Occipital lobe (tissue), 2 donors: ENCODE results near the gene PCED1B. TPM values are rescaled to one million over a fixed set of nuclear protein-coding genes. Genes with fewer than 3 reads are reported as not detected.

Experiments used
- DNase-seq: peaks from one replicate; lab custom pipeline; 2025; lab: John Stamatoyannopoulos, UW
- total RNA-seq: library from RNA; depleted of rRNA; stranded (reverse); fragments of >200 nt; gene quantifications from one replicate; pipeline ENCODE4 v1.2.3, GENCODE V29; 2014

PCED1B gene
- total RNA-seq, 1 donor from 2014 or later: 0.94 TPM

DNA sequence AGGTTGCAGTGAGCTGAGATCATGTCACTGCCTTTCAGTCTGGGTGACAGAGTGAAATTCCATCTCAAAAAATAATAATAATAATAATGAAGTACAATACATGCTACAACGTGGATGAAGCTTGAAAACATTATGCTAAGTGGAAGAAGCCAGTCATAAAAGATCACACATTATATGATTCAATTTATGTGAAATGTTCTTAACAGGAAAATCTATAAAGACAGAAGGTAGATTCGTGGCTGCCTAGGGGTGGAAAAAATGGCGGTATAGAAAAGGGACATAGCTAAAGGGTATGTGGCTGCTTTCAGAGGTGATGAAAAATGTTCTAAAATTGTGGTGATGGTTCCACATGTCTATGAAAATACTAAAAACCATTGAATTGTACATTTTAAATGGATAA is 41.3 kb downstream of the PCED1B start:
- no peak for DNase-seq

DNA sequence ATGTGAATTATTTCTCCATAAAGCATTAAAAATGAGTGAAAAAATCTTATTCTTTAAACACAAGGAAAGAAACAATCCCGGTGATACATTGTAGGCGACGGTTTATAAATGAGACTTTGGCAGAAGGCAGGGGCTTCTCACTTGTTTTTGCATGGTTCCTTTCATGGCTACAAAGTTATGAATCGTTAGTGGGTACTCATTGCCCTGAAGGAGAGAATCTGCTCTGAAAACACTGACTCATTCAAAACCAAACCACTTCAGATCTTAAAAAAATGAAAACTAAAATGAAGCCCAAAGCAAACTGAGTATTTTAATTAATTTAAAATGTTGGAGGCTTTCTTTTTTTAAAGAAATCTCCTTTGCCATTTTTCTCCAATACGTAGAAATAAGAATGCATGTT is 41.7 kb downstream of the PCED1B start:
- DNase-seq: no peak

DNA sequence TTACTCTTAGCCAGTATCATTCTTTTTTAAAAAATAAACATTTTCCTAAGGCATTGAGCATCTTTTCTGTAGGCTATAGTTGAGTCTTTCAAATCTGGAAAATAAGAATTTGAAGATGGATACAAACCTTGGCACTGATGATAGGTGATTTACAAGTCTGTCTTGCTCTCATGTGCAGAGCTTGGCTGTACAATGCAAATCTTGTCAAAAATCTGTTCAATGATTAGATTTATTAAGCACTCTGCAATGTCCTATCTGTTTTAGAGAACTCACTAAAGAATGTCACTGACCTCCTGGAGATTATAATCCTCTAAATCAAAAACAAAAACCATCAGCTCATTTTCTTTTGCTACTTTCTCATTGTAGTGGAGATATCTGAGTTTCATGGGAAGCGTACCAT is 43.2 kb downstream of the PCED1B start:
- DNase-seq: no peak

DNA sequence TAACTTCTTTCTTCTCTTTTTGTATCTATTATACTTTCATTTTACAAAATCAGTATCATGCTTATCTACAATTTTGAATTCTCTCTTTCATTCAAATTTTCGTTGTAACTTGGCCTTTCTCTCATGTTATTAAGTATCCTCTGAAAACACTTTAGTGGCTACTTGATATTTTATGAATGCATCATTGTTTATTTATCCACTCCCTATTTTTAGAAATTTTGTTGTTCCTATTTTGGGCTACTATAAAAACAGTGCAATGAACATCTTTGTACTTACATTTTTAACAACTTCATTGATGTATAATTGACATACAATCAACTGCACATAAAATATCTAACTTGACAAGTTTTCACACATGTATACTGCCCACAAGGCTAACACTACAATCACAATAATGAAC is 44.3 kb downstream of the PCED1B start:
- no peak for DNase-seq

DNA sequence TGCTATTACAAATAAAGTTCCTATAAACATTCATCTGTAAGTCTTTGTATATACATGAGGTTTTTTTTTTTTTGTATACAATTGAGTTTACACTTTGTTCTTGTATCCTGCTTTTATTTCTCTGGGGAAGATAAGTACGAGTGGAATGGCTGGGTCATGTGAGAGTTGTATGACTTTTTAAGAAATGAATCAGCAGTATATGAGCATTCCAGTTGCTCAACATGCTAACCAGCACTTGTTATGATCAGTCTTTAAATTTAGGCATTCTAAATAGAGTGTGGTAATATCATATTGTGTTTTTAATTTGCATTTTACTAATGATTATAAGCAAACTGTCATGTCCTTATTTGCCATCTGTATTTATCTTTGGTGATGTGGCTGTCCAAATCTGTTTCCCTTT is 45.0 kb downstream of the PCED1B start:
- no peak for DNase-seq

DNA sequence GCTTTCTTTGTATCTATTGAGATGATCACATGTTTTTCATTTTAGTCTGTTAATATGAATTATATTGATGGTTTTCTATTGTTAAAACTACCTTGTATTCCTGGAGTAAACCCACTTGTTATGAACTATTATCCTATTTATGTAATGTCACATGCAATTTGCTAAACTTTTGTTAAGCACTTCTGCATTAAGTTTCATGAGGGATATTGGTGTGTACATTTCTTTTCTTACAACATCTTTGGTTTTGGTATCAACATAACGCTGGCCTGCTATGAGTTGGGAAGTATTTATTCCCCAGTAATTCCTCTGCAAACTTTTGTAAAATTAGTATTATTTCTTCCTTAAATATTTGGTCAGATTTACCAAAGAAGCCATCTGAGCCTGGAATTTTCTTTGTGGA is 46.8 kb downstream of the PCED1B start:
- DNase-seq: no peak

DNA sequence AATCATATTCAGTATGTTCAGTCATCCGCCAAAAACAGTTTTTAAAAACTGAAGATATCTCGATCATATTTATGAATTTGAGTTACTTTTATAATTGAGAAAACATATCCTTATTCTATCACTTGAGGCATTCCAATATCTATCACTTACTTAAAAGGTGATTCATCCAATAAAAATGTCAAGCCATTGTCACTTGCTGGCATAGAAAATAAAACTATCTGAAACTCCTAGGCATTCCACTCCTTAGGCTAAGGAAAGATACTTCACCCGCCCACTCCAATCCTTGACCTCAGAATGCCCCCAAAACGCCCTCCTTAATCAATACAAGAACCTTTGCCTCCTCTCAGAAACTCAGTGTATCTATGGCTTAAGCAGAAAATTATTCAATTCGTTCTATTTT is 51.6 kb downstream of the PCED1B start:
- DNase-seq: no peak

DNA sequence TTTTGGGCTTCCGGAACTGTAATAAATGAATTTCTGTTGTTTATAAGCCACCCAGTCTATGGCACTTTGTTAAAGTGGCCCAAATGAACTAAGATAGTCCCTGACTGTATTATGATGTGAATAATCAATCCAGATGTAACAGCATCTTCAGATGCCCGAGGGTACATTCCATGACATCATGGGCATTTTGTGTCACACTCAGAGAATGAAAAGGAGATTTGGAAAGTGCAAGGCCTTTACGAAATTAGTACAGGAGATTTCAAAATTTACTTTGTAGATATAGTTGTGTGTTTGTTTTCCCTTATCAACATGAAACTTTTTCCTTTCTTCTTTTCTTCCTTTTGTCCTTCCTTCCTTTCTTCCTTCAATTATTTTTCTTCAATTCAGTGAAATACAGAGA is 54.6 kb downstream of the PCED1B start:
- no peak for DNase-seq

DNA sequence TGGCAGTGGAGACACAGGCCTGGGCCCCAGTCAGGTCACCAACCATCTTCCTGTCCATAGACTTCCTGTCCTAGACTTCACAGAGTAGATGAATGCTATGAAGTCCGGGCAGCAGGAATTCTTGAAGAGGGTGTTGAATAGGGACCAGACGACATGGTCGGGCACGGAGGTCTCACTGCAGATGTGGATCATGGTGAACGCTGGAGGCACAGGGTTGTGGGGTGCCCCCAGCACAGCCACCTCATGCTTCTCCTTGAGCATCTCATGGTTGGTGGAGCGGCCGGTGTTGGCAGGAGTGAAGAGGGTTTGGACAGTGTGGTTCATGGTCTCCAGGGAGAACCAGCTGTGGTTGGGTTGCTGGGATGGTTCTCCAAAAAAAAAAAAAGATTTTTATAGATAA is 56.2 kb downstream of the PCED1B start:
- DNase-seq: no peak

DNA sequence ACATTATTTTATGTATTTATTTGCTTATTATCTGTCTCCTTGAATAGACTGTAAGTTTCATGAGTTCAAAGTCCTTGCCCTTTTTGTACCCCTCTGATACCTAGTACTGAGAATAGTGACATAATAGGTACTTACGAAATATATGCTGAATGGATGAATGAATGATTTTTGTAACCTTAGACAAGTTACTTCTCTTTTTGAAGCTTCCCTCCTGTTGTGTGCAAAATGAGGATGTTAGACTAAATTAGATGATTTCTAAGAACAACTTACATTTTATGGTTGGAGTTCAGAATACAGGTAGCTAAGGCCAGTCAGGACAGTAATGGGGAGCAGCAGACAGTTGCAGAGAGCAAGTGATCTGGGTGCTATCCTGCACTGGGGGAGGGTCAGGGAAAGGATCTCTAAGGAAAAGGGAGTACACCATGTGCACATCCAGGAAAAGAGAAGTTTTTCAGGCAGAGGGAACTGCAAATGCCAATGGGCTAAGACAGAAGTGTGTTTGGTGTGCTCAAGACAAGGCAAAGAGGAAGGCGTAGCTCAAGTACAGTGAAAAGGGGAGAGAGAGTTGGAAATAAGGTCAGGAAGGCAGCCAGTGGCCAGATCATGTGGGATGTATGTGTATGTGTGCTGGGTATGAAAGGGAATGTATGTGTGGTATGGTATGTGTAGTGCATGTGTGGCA is 59.7 kb downstream of the PCED1B start:
- no peak for DNase-seq

DNA sequence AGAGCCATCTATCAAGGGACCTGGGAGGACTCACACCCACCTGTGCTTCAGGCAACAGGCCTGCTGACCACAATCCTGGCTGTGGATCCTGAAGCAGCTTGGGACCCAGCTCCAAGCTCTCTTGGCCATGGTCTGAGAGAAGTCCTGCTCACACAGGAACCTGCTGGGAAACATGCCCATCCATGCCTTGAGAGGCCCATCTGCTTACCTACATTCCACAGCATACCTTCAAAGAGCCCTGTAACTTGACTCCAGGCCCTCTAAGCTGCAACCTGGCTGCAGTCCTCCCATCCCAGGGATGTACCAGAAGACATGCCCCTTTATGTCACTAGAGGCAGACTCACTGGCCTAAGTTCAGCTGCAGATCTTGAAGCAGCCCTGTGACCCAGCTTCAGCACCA is 62.0 kb downstream of the PCED1B start:
- no peak for DNase-seq

DNA sequence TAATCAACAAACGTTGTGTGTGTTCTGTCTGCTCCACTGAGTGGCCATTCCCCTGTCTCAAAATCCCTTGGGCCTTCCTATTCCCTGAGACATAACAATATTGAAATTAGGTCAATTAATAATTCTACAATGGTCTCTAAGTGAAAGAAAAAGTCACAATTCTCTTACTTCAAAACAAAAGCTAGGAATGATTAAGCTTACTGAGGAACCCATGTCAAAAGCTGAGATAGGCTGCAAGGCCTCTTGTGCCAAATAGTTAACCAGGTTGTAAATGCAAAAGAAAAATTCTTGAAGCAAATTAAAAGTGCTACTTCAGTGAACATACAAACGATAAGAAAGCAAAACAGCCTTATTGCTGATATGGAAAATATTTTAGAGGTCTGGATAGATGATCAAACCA is 65.3 kb downstream of the PCED1B start:
- no peak for DNase-seq

DNA sequence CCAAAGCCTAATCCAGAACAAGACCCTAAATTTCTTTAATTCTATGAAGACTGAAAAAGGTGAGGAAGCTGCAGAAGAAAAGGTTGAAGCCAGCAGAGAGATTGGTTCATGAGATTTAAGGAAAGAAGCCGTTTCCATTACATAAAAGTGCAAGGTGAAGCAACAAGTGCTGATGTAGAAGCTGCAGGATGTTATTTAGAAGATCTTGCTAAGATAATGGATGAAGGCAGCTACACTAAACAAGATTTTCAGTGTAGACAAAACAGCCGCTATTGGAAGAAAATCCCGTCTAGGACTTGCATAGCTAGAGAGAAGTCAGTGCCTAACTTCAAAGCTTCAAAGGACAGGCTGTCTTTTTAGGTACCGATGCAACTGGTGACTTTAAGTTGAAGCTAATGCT is 65.8 kb downstream of the PCED1B start:
- no peak for DNase-seq

DNA sequence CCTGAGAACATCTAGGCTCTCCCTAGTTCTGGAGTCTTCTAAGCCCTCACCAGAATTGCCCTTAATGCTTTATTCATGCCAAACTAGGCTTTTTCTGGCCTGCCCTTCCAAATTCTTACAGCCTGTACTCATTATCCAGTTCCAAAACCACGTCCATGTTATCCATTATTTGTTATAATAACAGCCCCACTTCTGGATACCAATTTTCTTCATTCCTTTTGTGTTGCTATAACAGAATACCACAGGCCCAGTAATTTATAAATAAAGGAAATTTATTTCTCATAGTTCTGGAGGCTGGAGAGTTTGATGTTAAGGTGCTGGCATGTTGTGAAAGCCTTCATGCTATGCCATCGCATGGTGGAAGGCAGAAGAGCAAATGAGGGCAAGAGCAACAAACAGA is 68.3 kb downstream of the PCED1B start:
- DNase-seq: no peak

DNA sequence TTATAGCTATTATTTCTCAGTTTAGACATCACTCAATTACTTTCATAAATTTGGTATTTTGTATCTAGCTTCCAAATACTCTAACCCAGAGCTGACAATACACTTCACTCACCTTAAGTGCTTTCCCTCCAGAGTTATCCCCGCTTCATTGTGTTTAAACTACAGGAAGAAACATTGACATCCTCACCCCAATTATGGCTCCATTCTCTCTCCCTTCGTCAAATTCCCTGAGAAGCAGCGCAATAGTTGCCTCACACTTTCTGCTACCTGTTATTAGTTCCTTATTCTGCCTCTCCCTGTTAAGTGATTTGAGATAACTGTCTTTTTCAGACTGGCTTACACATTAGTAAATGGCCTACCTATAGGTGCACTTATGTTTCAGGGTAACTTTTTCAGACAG is 69.7 kb downstream of the PCED1B start:
- DNase-seq: no peak

DNA sequence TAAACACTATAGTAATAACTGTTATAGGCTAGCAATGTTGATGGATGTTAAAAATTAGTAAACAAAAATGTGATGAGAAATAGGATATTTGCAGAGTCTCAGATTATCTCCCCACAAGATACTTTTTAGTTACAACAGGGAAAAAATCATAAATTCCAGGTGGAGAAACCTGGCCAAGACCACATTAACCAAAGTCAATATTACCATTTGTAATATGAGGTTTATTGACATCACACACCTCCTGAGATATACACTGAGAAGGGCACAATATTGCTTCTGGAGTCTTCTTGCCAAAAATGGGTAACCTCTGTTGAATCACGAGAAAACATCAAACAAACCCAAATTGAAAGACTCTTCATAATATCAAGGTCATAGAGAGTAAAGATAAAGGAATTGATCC is 72.7 kb downstream of the PCED1B start:
- DNase-seq: no peak

DNA sequence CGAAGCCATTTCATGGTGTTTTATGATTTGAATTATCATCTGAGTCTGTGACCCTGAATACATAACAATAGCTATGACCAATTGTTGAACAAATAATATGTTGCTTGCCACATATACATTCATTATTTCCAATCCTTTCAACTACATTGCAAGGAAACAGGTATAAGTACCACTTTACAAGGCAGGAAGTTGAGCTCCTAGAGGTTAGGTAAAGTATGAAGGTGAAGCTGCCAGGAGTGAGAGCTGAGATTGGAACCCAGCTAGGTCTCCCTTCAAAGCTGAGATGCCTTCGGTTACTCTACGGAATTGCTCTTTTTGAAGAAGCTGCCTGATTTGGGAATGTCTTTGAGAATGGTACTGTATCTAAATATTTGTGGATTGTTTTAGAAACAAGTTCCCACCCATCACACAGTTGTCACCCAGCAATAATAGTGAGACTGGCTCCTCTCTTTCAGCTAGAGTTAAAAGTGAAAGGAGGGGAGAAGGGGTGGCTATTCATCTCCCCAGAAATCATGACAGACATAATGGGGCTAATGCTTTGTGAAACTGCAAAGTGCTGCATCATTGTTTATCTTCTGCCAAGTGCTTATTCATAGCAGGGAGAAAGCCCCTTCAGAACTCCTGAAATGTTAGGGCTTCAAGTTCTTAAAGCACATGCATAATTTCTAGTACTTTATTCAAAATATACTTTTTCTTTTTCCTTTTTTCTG is 76.2 kb downstream of the PCED1B start:
- DNase-seq: no peak

DNA sequence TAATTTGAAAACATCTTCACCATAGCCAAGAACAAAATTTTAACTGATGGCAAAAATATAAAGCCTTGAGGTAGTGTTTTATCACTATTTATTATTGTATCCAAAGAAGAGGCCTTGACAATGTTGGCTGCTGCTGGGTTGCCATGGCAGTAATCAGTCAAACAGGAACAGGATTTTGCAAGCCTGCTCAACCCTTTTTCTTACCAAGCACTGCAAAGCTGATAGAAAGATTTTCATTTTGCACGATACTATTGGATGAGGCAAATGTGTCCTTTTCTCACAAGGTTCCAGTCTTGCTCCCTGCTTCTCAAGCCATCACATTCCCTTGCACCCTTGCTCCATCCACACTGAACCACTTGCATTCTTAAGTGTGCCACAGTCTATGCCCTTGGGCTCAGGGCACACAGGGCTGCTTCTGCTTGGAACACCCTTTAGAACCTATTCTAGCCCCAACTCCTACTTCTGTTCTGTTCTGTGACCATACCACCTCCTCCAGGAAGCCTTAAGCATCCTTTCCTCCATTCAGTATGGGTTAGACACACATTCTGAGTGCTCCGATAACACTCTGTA is 76.8 kb downstream of the PCED1B start:
- no peak for DNase-seq

DNA sequence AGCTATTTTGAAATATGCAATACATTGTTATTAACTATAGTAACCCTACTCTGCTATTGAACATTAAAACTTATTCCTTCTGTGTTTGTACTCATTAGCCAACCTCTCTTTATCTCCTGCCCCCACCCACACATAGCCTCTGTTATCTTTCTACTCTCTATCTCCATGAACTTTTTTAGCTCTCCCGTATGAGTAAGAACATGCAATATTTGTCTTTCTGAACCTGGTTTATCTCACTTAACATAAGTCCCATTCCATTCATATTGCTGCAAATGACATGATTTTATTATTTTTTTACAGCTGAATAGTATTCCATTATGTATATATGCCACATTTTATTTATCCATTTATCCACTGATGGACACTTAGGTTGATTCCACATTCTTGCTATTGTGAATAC is 79.4 kb downstream of the PCED1B start:
- no peak for DNase-seq

DNA sequence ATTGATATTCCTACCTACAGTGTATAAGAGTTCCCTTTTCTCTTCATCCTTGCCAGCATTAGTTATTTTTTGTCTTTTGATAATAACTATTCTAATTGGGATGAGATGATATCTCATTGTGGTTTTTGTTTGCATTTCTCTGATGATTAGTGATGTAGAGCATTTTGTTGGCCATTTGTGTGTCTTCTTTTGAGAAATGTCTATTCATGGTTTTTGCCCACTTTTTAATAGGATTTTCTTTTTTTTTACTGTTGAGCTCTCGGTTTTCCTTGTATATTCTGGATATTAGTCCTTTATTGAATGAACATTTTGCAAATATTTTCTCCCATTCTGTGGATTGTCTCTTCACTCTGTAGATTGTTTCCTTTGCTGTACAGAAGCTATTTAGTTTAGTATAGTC is 79.9 kb downstream of the PCED1B start:
- DNase-seq: no peak

DNA sequence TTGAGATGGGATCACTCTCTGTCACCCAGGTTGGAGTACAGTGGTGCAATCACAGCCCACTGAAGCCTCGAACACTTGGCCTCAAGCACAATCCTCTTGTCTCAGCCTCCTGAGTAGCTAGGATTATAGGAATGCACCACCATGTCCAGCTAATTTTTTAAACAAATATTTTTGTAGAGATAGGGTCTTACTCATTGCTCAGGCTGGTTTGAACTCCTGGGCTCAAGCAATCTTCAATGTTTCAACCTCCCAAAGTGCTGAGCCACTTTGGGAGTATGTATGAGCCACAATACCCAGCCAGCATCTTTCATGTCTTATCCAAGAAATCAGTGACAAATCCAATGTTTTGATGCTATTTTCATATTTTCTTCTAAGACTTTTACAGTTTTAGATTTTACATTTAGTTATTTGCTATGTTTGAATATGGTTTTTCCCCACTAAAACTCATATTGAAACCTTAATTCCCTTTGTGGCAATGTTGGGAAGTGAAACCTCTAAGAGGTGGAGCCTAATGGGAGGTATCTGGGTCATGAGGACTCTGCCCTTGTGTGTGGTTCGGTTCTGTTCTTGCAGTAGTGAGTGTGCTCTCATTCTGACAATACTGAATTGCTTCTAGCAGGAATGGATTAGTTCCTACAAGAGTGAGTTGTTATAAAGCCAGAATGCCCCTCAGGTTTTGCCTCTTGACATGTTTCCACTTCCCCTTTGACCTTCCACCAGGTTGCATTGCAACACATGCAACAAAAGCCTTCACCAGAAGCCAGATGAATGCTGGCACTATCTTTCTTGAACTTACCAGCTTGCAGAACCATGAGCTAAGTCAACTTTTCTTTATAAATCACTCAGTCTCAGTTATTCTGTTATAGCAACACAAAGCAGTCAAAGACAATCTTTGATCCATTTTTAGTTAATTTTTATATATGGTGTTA is 81.2 kb downstream of the PCED1B start:
- DNase-seq: no peak

DNA sequence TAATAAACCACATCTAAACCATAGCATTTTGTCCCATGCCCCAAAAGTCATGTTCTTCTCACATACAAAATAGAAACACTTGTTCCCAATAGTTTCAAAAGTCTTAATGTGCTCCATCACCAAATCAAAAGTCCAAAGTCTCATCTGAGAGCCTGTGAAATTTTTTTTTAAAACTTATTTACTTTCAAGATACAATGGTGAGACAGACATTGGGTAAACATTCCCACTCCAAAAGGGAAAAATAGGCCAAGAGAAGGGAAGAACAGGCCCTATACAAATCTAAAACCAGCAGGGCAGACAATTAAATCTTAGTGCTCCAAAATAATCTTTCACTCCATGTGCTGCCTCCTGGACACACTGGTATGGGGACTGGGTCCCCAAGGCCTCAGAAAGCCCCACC is 84.7 kb downstream of the PCED1B start:
- DNase-seq: no peak
